HepG2 (cell line): ENCODE measurements around the gene ZG16. TPM values are rescaled to one million over a fixed set of nuclear protein-coding genes. Genes with fewer than 3 reads are reported as not detected.

Experiments
- ATAC-seq: fragments of 200-7000 bp; cut with Tn5 transposase; 3 replicates; pipeline ENCODE4 v1.9.1; 2020; ENCODE audit warnings: mild to moderate bottlenecking, moderate library complexity
- BruUV-seq: library from RNA; stranded (reverse); fragments of 400-500 nt; replicated peaks from 2 replicates; lab custom pipeline; 2021; lab: Mats Ljungman, UMichigan
- CTCF ChIA-PET: fragments of 300-600 bp; formaldehyde crosslinking; extraction: SDS; loops from one replicate; lab custom pipeline; 2021; ENCODE audit warnings: low total read pairs, inconsistent platforms, low intra/inter-chr PET ratio; lab: Yijun Ruan, JAX
- POLR2A ChIA-PET: fragments of 350-600 bp; sonication (Branson Sonifier 250); formaldehyde crosslinking; loops from one replicate; lab custom pipeline; 2020; ENCODE audit warnings: antibody characterized with exemption, inconsistent platforms; lab: Yijun Ruan, JAX
- DNase-seq: peaks from one replicate; pipeline ENCODE4 v3.0.0-alpha.2; 2015; ENCODE audit warnings: low spot score
- FAIRE-seq: peaks from 3 replicates; lab custom pipeline; 2011; peaks lifted over from hg19 to GRCh38; lab: Jason Lieb, UNC
- H2AFZ ChIP-seq: one replicate; pipeline ENCODE4 v1.6.1; 2011; ENCODE audit warnings: low read length, inconsistent platforms
- H3K27ac ChIP-seq: fragments of 300-600 bp; 3 replicates; pipeline ENCODE4 v1.8.0; 2011; ENCODE audit warnings: mixed run types, mild to moderate bottlenecking, mixed read lengths, low read length, inconsistent platforms; ENCODE audit not compliant: insufficient read depth; ENCODE audit errors: extremely low read length
- H3K27me3 ChIP-seq, 2 experiments: fragments of 200-600 bp in 1 of 2; 2 replicates in 1 of 2; 3 replicates in 1 of 2; pipeline versions ENCODE4 v1.6.0 to v1.8.0; 2011; ENCODE audit warnings: low read length in 2 of 2, mild to moderate bottlenecking in 2 of 2, moderate library complexity in 2 of 2, inconsistent platforms in 1 of 2; ENCODE audit not compliant: insufficient read depth in 2 of 2, control insufficient read depth in 1 of 2
- H3K36me3 ChIP-seq, 2 experiments: fragments of 200-600 bp in 1 of 2; replicated peaks in 1 of 2; 2 replicates in 1 of 2; 3 replicates in 1 of 2; pipeline versions ENCODE4 v1.5.1 to v1.8.0; 2011; ENCODE audit warnings: low read length in 2 of 2, inconsistent platforms in 1 of 2; ENCODE audit not compliant: insufficient read depth in 2 of 2, control insufficient read depth in 1 of 2
- H3K4me1 ChIP-seq: 2 replicates; pipeline ENCODE4 v1.5.1; 2012; ENCODE audit warnings: low read length, inconsistent platforms; ENCODE audit not compliant: insufficient read depth
- H3K4me2 ChIP-seq: 2 replicates; pipeline ENCODE4 v1.6.0; 2011; ENCODE audit warnings: low read depth, low read length, inconsistent platforms
- H3K4me3 ChIP-seq, 3 experiments: fragments of 200-600 bp in 1 of 3; sonication (generic), shearing (Covaris generic) in 1 of 3; replicated peaks in 1 of 3; 2 replicates each; pipeline ENCODE4 v1.5.1; 2011 to 2016; ENCODE audit warnings: low read length in 3 of 3, inconsistent platforms in 2 of 3, low read depth in 2 of 3, mild to moderate bottlenecking in 2 of 3, control low read depth in 1 of 3, mixed read lengths in 1 of 3; ENCODE audit not compliant: insufficient read depth in 1 of 3
- H3K79me2 ChIP-seq: one replicate; pipeline ENCODE4 v1.6.1; 2011; ENCODE audit warnings: low read length, inconsistent platforms; ENCODE audit not compliant: insufficient read depth
- H3K9ac ChIP-seq: 2 replicates; pipeline ENCODE4 v1.6.0; 2011; ENCODE audit warnings: mild to moderate bottlenecking, low read depth, low read length, inconsistent platforms; ENCODE audit not compliant: insufficient read depth
- H3K9me3 ChIP-seq: 2 replicates; pipeline ENCODE4 v1.5.1; 2012; ENCODE audit warnings: mild to moderate bottlenecking, low read length
- H4K20me1 ChIP-seq: 2 replicates; pipeline ENCODE4 v1.6.0; 2011; ENCODE audit warnings: inconsistent platforms, mild to moderate bottlenecking, low read length, moderate library complexity; ENCODE audit not compliant: insufficient read depth
- ELF1 ChIP-seq: sonication (generic); formaldehyde crosslinking; IDR thresholded peaks from 2 replicates; pipeline ENCODE4 v1.4.0; 2020; ENCODE audit warnings: missing genetic modification reagents
- ELF3 ChIP-seq: IDR thresholded peaks from 2 replicates; pipeline ENCODE4 v1.6.1; 2016; ENCODE audit warnings: missing genetic modification reagents, missing compliant biosample characterization
- GATAD1 ChIP-seq: IDR thresholded peaks from 2 replicates; pipeline ENCODE4 v1.6.1; 2016; ENCODE audit warnings: missing genetic modification reagents, missing compliant biosample characterization
- GLMP ChIP-seq: sonication (generic); formaldehyde crosslinking; IDR thresholded peaks from 2 replicates; pipeline ENCODE4 v1.9.0; 2021; ENCODE audit warnings: missing genetic modification reagents, mild to moderate bottlenecking, borderline replicate concordance
- GMEB1 ChIP-seq: sonication (generic); formaldehyde crosslinking; IDR thresholded peaks from 2 replicates; pipeline ENCODE4 v1.5.1; 2020; ENCODE audit warnings: missing genetic modification reagents, mild to moderate bottlenecking, borderline replicate concordance
- MBD4 ChIP-seq: IDR thresholded peaks from 2 replicates; pipeline ENCODE4 v1.6.1; 2012; ENCODE audit warnings: low read length, inconsistent platforms, borderline replicate concordance
- NFE2 ChIP-seq: sonication (generic); formaldehyde crosslinking; IDR thresholded peaks from 2 replicates; pipeline ENCODE4 v1.4.0; 2020; ENCODE audit warnings: missing genetic modification reagents
- NFKB2 ChIP-seq: sonication (generic); formaldehyde crosslinking; IDR thresholded peaks from 2 replicates; pipeline ENCODE4 v1.4.0; 2020; ENCODE audit warnings: missing genetic modification reagents, borderline replicate concordance
- NR3C1 ChIP-seq: sonication (generic); formaldehyde crosslinking; IDR thresholded peaks from 2 replicates; pipeline ENCODE4 v1.4.0; 2020; ENCODE audit warnings: missing genetic modification reagents
- SMAD9 ChIP-seq: sonication (generic); formaldehyde crosslinking; IDR thresholded peaks from 2 replicates; pipeline ENCODE4 v1.5.1; 2020; ENCODE audit warnings: mild to moderate bottlenecking, missing genetic modification reagents
- SP5 ChIP-seq: IDR thresholded peaks from 2 replicates; pipeline ENCODE4 v1.6.1; 2016; ENCODE audit warnings: low read depth, borderline replicate concordance
- TCF7L2 ChIP-seq: IDR thresholded peaks from 2 replicates; pipeline ENCODE4 v1.6.1; 2011; ENCODE audit warnings: mild to moderate bottlenecking, low read depth, low read length, moderate library complexity
- ZBTB3 ChIP-seq: sonication (generic); formaldehyde crosslinking; IDR thresholded peaks from 2 replicates; pipeline ENCODE4 v1.4.0; 2020; ENCODE audit warnings: low read depth, mild to moderate bottlenecking, moderate library complexity, missing genetic modification reagents, borderline replicate concordance
- ZNF180 ChIP-seq: sonication (generic); formaldehyde crosslinking; IDR thresholded peaks from 2 replicates; pipeline ENCODE4 v1.4.0; 2020; ENCODE audit warnings: low read depth, missing genetic modification reagents, borderline replicate concordance
- ZNF224 ChIP-seq: sonication (generic); formaldehyde crosslinking; IDR thresholded peaks from 2 replicates; pipeline ENCODE4 v1.5.0; 2020; ENCODE audit warnings: mild to moderate bottlenecking, missing genetic modification reagents
- ZNF230 ChIP-seq: sonication (generic); formaldehyde crosslinking; IDR thresholded peaks from 2 replicates; pipeline ENCODE4 v1.4.0; 2020; ENCODE audit warnings: mild to moderate bottlenecking, missing genetic modification reagents
- ZNF263 ChIP-seq: sonication (generic); formaldehyde crosslinking; IDR thresholded peaks from 2 replicates; pipeline ENCODE4 v1.4.0; 2020; ENCODE audit warnings: missing genetic modification reagents
- ZNF367 ChIP-seq: sonication (generic); formaldehyde crosslinking; IDR thresholded peaks from 2 replicates; pipeline ENCODE4 v1.4.0; 2020; ENCODE audit warnings: missing genetic modification reagents, borderline replicate concordance
- ZNF567 ChIP-seq: sonication (generic); formaldehyde crosslinking; IDR thresholded peaks from 2 replicates; pipeline ENCODE4 v1.8.1; 2023; ENCODE audit warnings: mild to moderate bottlenecking, missing genetic modification reagents, borderline replicate concordance
- ZNF605 ChIP-seq: sonication (generic); formaldehyde crosslinking; IDR thresholded peaks from 2 replicates; pipeline ENCODE4 v1.8.0; 2022; ENCODE audit warnings: mild to moderate bottlenecking, missing genetic modification reagents
- ZSCAN31 ChIP-seq: sonication (generic); formaldehyde crosslinking; IDR thresholded peaks from 2 replicates; pipeline ENCODE4 v1.5.0; 2020; ENCODE audit warnings: low read depth, mild to moderate bottlenecking, missing genetic modification reagents
- WGBS: methylation state at CpG from one replicate; pipeline ENCODE4 v1.1.6; 2017; ENCODE audit warnings: low lambda C conversion rate; 5-methylcytosine and 5-hydroxymethylcytosine counted together
- in situ Hi-C: cut with HindIII; loops from 2 replicates; pipeline ENCODE4 v1.10.0; 2017; ENCODE audit warnings: low pct_unique_long_range_greater_than_20kb; ENCODE audit not compliant: extremely low pct_ligation_motif_present
- intact Hi-C: fragments of 100-400 bp; cut with micrococcal nuclease; formaldehyde crosslinking; loops from one replicate; pipeline ENCODE4 v1.10.0; 2022; ENCODE audit not compliant: unreplicated experiment
- polyA plus RNA-seq, 8 experiments: library from polyadenylated mRNA; depleted of rRNA in 3 of 8; stranded (reverse) in 7 of 8; unstranded in 1 of 8; fragments of >200 nt; fragmentation: Illumina TruSeq in 4 of 8; extraction: Trizol in 4 of 8; gene quantifications; 2 replicates each; pipeline versions ENCODE4 v1.2.1 to v1.2.3, GENCODE V29; 2011 to 2016; ENCODE audit warnings: low read depth in 4 of 8, missing spikeins in 1 of 8, mixed read lengths in 1 of 8; ENCODE audit not compliant: insufficient read depth in 1 of 8
- total RNA-seq, 5 experiments: library from RNA; depleted of rRNA; stranded (reverse); fragments of >200 nt; fragmentation: Illumina TruSeq; extraction: Trizol; gene quantifications; 2 replicates each; pipeline ENCODE4 v1.2.3, GENCODE V29; 2016; ENCODE audit warnings: low read depth in 1 of 5
- TF ChIP-seq, protein P1 (sequence below): sonication (generic); formaldehyde crosslinking; IDR thresholded peaks from 2 replicates; pipeline ENCODE4 v1.8.0; 2022; ENCODE audit warnings: missing genetic modification reagents, mild to moderate bottlenecking, borderline replicate concordance
- TF ChIP-seq, protein P2 (sequence below): sonication (generic); formaldehyde crosslinking; conservative IDR thresholded peaks from 2 replicates; pipeline ENCODE4 v1.4.0; 2020; ENCODE audit warnings: missing genetic modification reagents

Gene ZG16
- total and polyA plus RNA-seq, 2 of the 13 experiments (the other 11 are each of a cell fraction or from before 2014, with no cell fraction given), result 0.04 to 0.07 TPM

DNA sequence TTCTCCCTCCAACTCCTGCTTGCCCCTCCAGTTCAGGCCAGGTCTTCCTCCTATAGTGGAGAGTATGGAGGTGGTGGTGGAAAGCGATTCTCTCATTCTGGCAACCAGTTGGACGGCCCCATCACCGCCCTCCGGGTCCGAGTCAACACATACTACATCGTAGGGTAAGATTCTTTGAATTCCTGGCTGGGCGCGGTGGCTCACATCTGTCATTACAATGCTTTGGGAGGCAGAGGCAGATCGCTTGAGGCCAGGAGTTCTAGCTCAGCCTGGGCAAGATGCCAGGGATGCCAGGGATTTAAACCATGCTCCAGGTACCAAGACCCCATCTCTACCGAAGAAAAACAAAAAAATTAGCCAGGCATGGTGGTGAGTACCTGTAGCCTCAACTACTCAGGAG, 1.4 kb downstream of the ZG16 start:
- no peak overlapping the region for H2AFZ ChIP-seq
- no peaks in the 10 kb centered on the region for H3K79me2 ChIP-seq
- ATAC-seq (peak; percentile 82), FAIRE-seq (peak; percentile 28), DNase-seq (peak; percentile 81)
- no peak overlapping the region for H3K4me3 ChIP-seq
- CTCF ChIA-PET, result no interaction called here
- 5% methylated on average over 10 of the region's 10 CpGs for WGBS
- intact Hi-C loops (no loop called here), in situ Hi-C loops (no loop called here)
- POLR2A ChIA-PET, result interaction anchor here (2.8 kb wide), 1 partner anchor 11 kb away, joined by 10 read pairs; the partner anchor contains the start of gene KIF22
- H3K27me3 ChIP-seq, result peaks cover 2 to 30% of the 10 kb centered on the region in 2 experiments; a peak in 4 of 5 replicates
- no peaks in the 10 kb centered on the region for H4K20me1 ChIP-seq
- no peaks in the 10 kb centered on the region for H3K9me3 ChIP-seq
- H3K36me3 ChIP-seq, result no peaks in the 10 kb centered on the region
- H3K27ac ChIP-seq, result no peak overlapping the region
- no peak overlapping the region for H3K9ac ChIP-seq
- H3K4me1 ChIP-seq, result peaks cover 51% of the 10 kb centered on the region
- no TSS peak for BruUV-seq
- H3K4me2 ChIP-seq, result peak overlapping the region; percentile 8; the same call in 1 of the 2 replicates
- TF ChIP-seq GMEB1 (CRISPR knock-in tag) (no peak), GATAD1 (CRISPR knock-in tag) (no peak), SP5 (CRISPR knock-in tag) (no peak), NR3C1 (no peak), MBD4 (no peak), ZNF605 (CRISPR knock-in tag) (0 out of 2 replicates have a peak, but pooled peaks have one; percentile 12), ZNF263 (CRISPR knock-in tag) (no peak), SMAD9 (CRISPR knock-in tag) (no peak), ZNF367 (CRISPR knock-in tag) (no peak), GLMP (CRISPR knock-in tag) (no peak), ZSCAN31 (CRISPR knock-in tag) (no peak), ELF3 (CRISPR knock-in tag) (0 out of 2 replicates have a peak, but pooled peaks have one; percentile 9), NFE2 (CRISPR knock-in tag) (no peak), ZNF180 (CRISPR knock-in tag) (no peak), ZBTB3 (CRISPR knock-in tag) (no peak), ZNF230 (CRISPR knock-in tag) (no peak), NFKB2 (no peak; the same call in 1 of the 2 replicates), TCF7L2 (no peak), ZNF224 (CRISPR knock-in tag) (no peak), ZNF567 (CRISPR knock-in tag) (no peak), ELF1 (CRISPR knock-in tag) (no peak)
- TF ChIP-seq, protein P1, sequence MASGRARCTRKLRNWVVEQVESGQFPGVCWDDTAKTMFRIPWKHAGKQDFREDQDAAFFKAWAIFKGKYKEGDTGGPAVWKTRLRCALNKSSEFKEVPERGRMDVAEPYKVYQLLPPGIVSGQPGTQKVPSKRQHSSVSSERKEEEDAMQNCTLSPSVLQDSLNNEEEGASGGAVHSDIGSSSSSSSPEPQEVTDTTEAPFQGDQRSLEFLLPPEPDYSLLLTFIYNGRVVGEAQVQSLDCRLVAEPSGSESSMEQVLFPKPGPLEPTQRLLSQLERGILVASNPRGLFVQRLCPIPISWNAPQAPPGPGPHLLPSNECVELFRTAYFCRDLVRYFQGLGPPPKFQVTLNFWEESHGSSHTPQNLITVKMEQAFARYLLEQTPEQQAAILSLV (CRISPR knock-in tag), result 0 out of 2 replicates have a peak, but pooled peaks have one; percentile 31
- TF ChIP-seq, protein P2, sequence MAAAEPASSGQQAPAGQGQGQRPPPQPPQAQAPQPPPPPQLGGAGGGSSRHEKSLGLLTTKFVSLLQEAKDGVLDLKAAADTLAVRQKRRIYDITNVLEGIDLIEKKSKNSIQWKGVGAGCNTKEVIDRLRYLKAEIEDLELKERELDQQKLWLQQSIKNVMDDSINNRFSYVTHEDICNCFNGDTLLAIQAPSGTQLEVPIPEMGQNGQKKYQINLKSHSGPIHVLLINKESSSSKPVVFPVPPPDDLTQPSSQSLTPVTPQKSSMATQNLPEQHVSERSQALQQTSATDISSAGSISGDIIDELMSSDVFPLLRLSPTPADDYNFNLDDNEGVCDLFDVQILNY (CRISPR knock-in tag), result no peak
